HG03460 (cell line): ENCODE results near the gene NIN.
"Not testable (repeated sequence)": the region's sequence is repeated elsewhere in the genome, so short reads cannot be mapped to it uniquely, and the experiment has no call there.

Experiments used
- ATAC-seq: cut with Tn5 transposase; IDR thresholded peaks from one replicate; pipeline ENCODE4 v1.9.1; 2021; ENCODE audit not compliant: unreplicated experiment

NIN gene

DNA sequence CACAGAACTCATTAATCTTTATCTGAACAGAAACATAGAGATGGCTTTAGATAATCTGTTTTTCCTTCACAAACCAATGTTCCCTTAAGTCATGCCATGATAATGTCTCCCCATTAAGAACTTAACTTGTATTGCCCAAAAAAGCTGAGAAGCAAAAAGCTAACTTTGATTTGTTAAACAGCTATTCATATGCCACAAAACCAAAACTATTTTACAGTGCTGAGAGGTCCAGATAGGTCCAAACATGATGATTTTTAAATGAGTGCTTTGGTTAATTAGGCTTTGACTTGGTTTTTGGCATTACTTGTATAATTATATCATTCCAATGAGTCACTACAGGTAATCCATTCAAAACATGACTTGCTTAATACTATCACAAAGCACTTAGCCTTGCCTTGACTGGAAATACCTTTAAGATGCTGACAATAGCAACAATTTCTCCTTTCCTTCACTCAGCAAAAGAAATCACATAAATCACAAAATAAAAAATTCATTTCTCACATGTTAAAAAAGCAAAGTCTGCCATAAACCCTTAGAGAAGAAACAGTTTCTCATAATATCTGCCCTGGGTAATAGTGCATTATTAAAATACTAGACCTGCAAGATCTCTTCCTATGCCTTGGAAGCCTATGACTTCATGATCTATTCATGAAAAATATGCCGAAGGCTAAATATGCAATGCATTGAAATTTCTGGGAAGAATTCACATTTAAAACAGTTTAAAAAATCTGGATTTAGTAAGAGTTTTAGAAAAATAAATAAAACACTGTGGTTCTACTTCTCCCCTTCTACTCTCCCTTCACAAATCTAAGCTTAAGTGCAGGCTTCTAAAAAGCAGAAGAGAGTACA is 110.8 kb downstream of the NIN start:
- ATAC-seq: no peak

DNA sequence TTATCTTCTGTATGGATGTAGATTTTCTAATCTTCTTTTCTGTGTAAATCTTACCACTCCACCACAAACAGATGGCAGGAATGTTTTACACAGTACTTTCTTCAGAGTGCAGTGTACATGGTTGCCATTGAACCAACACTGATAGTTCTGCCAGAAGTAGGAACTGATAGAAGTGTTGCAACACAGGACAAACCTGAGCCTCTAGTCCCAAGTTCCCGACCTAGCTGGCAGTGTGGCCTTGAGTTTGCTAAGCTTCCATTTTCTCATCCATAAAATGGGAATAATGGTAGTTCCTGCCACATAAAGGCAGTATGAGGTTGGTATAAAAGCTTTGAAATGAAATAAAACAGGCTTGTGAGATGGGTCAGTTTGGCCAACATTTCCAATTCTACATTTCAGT is 112.0 kb downstream of the NIN start:
- ATAC-seq: no peak

DNA sequence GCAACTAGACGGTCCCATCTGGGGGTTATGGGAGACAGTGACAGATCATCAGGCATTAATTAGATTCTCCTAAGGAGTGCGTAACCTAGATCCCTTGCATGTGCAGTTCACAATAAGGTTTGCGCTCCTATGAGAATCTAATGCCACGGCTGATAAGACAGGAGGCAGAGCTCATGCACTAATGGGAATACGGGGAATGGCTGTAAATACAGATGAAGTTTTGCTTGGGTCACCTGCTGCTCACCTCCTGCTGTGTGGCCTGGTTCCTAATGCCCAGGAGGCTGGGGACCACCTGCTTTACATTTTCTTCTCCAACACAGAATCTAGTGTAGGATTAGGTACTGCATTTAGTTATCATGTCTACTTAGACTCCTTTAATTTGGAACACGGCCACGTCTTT is 113.2 kb downstream of the NIN start:
- ATAC-seq: no peak

DNA sequence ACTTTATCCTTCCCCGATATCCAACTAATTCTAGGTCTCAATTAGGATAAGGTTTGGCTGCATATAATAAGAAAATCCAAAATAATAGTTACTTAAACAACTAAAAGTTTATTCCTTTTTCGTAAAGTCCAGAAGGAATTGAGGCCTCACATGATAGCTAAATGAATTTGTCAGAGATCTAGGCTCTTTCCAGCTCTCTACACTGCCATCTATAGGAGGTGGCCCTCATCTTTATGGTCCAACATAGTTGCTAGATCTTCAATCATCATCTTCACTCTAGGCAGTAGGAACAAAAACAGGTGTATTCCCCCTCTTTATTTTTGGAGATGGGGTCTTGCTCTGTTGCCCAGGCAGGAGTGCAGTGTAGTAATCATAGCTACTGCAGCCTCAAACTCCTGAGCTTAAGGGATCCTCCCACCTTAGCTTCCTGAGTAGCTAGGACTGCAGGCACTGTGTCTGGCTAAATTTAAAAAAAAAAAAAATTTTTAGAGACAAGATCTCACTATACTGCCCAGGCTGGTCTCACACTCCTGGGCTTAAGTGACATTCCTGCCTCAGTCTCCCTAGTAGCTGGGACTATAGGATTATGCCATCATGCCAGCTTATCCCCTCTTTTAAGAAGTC is 116.4 kb downstream of the NIN start:
- ATAC-seq: no peak

DNA sequence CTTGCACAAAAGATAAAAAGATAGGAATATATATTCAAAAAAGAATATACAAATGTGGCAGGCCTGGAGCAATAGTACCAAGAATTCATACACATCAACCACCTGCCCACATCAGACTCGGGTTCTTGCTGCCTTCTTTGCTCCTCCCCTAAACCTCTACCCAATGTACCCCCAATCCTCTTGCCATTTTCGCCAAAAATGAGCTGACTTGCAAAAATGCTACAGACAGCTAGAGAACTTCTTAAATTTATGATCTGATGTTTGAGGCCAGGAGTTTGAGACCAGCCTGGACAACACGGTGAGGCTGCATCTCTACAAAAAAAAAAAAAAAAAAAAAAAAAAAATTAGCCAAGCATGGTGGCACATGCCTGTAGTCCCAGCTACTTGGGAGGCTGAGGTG is 119.9 kb downstream of the NIN start:
- ATAC-seq: no peak

DNA sequence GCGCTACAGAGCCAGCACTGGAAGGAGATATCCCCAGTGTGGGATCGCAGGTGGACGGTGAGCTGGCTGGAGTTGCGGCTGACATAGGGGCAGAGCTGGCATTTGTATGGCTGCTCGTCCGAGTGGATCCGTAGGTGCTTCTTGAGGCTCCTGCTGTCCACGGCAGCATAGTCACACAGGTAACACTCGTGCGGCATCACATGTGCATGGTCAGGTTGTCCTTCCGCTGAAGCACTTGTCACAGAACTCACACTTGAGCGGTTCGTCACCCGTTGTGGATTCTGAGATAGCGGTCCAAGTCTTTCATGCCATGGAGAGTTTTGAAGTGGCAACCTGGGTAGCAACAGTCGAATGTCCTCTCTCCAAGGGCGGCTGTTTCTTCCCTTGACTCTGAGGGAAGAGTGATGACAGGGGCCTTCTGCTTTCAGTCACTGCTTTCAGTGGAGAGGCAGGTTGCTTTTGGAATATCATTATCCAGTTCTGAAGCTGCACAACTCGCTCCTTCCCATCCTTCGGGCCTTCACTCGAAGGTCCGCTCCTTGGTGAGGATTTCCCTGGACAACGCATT is 125.9 kb downstream of the NIN start:
- no peak for ATAC-seq

DNA sequence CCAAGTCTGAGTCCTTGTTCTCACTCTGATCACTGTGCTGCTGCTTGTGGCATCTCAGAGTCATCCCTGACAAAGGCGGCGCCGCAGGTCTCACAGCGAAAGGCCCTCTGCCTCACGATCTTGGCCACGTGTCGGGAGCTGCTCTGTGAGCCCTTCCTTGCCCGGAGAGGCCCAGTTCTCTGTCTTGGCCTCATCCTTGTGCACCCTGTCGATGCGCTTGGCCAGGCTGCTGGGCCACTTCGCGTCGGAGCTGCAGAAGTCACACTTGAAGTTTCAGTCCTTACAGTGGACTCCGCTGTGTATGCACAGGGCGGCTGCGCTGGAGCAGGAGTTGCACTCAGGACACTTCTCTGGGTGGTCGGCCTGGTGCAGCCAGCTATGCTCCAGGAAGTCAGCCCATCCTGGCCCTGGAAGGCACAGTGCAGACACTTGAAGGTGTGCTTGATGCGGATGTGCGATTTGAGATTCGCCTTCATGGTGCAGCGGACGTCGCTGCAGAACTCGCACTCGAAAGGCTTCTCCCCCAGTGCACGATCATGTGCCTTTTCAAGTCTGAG is 126.4 kb downstream of the NIN start:
- ATAC-seq: no peak

DNA sequence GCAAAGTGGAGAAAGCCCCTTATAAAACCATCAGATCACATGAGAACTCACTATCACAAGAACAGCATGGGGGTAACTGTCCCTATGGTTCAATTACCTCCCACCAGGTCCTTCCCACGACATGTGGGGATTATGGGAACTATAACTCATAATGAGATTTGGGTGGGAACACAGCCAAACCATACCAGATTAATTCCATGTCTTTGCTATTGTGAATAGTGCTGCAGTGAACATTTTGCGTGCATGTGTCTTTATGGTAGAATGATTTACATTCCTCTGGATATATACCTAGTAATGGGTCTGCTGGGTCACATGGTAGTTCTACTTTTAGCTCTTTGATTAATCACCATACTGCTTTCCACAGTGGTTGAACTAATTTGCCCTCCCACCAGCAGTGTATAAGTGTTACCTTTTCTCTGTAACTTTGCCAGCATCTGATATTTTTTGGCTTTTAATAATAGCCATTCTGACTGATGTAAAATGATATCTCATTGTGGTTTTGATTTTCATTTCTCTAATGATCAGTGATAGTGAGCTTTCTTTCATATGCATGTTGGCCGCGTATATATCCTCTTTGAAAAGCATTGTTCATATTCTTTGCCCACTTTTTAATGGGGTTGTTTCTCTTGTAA is 133.2 kb downstream of the NIN start:
- no peak for ATAC-seq

DNA sequence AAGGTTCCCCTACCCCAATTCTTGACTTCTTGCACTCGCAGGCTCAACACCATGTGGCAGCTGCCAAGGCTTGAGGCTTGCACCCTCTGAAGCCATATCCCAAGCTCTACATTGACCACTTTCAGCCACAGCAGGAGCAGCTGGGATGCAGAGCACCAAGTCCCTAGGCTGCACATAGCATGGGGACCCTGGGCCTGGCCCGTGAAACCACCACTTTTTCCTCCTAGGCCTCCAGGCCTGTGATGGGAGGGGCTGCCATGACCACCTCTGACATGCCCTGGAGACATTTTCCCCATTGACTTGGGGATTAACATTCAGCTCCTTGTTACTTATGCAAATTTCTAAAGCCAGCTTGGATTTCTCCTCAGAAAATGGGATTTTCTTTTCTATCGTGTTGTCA is 136.7 kb downstream of the NIN start:
- not testable (repeated sequence) for ATAC-seq

DNA sequence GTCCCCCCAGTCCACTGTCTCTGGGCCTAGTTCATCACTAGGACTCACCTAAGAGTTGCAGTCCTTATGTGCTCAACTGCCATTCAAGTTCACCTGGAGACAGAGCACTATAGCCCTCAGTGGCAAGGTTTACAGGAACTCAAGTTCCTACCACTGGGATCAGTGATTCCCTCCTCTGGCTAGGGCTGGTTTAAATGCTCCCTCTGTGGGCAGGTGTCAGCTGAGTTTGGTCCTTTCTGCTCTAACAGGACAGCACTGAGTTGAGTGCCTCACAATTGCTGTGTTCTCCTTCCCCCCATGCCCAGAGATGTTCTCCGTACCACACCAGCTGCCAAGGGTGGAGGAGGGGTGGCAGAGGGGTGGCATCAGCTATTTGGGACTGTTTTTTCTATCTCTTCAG is 142.1 kb downstream of the NIN start:
- ATAC-seq: no peak

DNA sequence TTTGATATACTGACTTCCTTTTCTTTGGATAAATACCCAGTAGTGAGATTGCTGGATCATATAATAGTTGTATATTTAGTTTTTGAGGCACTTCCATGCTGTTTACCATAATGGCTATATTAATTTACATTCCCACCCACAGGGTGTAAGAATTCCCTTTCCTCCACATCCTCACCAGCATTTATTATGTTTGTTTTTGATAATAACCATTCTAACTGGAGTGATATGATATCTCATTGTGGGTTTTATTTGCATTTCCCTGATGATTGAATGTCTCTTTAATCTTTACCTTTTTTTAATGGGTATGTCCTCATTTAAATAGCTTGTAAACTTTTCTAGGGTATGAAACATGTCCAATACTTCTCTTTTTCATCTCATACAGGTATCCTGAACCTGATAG is 151.3 kb downstream of the NIN start:
- ATAC-seq: no peak

DNA sequence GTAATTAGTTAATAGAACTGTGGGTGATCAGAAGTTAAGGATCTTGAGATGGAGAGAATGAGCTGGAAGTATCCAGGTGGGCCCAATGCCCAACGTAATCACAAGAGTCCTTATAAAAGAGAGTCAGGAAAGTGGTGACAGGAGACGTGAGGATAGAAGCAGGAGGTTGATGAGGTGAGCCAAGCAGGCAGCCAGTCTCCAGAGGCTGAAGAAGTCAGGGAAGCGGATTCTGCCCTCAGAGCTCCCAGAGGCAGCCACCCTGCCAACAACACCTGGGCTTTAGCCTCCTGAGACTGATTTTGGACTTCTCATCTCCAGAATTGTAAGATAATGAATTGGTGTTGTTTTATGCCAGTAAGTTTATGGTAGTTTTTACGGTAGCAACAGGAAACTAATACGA is 152.8 kb downstream of the NIN start:
- ATAC-seq: no peak

DNA sequence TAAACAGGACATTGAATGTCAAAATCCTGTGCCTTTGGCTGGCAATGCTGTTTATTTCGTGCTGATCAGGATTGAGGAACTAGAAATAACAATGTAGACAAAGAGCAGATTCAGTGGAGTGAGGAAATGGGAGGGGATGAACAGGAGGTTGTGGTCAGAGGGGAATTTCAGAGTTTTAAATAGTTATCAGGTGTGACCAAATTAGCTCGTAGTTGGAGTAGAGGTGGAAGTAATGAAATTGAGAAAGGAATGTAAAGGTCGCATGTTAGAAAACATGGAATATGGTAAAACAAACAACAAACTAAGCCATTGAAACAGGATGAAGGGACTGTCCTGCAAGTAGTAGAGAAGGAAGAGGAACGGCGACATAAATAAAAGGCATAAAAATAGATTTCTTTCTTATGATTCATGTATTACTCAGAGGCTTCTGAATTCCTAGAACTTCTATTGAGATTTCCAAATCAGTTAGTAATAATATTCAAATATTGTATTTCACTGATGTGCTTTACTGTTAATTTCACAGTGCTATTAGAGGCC is 153.4 kb downstream of the NIN start:
- peak; percentile 68 for ATAC-seq

DNA sequence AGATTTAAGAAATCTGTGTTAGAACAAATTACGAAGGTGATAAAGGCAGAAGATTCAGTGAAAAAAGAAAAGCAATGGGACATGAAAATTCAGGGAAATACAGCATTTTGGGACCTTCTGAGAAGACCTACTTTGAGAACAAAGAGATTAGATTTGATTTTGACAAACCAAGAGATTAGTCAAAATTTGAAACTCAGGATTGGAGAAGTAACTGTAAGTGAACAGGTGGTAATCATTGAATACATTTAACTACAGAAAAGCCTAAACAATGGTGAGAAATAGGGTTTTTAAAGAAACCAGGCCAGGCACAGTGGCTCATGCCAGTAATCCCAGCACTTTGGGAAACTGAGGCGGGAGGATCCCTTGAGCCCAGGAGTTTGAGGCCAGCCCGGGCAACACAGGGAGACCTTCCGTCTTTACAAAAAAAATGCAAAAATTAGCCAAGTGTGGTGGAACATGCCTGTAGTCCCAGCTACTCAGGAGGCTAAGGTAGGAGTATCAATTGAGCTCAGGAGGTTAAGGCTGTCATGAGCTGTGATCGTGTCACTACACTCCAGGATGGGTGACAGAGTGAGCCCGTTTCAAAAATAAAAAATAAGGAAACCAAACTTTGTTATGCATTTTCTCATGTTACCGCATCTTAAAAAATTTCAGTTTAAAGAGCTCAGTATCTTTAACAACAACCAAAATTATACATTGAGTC is 154.0 kb downstream of the NIN start:
- ATAC-seq: peak; percentile 38

DNA sequence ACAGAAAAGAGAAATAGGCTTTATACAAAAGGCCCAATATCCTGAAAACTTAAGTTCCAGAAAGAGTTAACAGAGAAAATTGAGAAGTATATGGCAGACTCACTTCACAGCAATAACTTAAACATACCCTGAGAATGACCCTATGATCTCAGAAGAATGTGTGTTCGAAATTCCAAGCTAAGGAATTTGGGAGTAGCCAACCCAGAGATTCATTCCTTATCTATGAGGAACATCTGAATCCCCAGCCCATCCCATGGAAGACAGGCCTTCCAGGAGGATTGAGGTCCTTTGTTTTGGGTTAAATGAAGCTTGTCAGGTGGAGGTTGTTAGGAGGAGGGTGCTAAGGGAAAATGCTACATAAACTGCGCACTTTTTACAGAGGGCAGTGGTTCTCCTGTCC is 155.4 kb downstream of the NIN start:
- no peak for ATAC-seq

DNA sequence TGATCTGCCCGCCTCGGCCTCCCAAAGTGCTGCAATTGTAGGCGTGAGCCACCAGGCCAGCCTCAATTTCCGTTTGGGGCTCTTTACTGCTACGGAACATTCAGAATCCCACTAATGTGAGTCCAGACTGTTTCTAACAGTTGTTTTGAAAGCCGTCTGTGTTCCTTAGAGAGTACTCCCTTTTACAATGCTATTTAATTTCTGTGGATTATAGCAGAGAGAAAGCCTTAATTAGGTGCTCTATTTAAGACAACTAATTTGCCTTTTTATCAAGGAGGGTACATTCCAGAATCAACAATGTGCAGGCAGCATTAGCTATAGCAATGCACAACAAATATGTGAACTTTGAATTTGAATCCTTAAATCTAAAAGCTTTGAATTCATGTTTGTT is 160.1 kb downstream of the NIN start:
- ATAC-seq: no peak

DNA sequence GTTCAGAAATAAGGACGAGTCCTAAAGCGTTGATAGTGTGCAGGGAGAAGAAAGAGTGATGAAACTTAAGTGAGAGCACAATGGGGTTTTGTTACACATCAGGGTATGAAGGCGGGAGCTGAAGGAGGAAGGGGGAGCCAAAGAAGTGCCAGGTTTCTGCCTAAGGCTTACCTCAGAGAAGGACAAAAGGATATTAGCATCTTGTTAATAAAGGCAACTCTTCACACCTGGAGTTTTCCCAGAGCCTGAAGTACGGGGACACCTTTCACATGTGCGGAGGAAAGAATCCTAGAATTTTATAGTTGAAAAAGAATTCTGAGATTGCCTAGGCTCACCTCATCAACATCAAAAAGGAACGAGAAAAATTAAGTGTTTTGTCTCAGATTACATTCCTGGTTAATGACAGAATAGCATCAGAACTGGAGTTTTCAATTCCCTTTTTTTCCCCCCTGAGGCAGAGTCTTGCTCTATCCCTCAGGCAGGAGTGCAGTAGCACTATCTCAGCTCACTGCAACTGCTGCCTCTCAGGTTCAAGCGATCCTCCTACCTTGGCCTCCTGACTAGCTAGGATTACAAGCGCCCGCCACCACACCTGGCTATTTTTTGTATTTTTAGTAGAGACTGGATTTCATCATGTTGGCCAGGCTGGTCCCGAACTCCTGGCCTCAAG is 160.6 kb downstream of the NIN start:
- no peak for ATAC-seq
